Measurements from ENCODE around the gene IL6ST. TPM values are rescaled to one million over a fixed set of nuclear protein-coding genes. Genes with fewer than 3 reads are reported as not detected.

The IL6ST gene
- total RNA-seq, 2 experiments from 2014 or later = 93.4 to 103 TPM

DNA sequence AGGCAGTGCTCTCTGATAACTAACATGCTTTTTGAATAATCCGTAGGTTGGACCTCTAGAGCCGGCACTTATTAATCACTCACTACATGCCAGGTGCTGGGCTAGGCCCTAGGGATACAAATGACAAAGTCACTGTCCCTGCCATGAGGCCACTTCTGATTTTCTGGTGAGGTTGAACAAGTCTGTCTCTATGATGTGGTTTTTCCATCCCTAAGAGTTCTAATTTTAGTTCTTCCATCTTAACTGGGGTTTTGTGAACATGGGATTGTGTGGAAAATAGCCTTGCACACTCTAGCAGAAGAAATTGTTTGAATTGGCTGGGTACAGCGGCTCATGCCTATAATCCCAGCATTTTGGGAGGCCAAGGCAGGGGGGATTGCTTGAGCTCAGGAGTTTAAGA is 79.0 kb downstream of the IL6ST start:
- Mint-ChIP-seq H3K27ac (no peak overlapping the region), H3K27me3 (ENCODE audit: low read depth) (no peaks in the 10 kb centered on the region), H3K4me3 (no peak overlapping the region), H3K4me1 (ENCODE audit: low read depth) (peaks cover 26% of the 10 kb centered on the region), H3K9me3 (no peaks in the 10 kb centered on the region), H3K36me3 (ENCODE audit: low read depth) (no peaks in the 10 kb centered on the region)
- CTCF ChIA-PET = no interaction called here
- intact Hi-C loops (cut with micrococcal nuclease) = loop anchor here (10.0 kb wide), 2 partner anchors 471 to 591 kb away; no protein-coding TSS in a partner anchor
- DNase-seq = no peak

DNA sequence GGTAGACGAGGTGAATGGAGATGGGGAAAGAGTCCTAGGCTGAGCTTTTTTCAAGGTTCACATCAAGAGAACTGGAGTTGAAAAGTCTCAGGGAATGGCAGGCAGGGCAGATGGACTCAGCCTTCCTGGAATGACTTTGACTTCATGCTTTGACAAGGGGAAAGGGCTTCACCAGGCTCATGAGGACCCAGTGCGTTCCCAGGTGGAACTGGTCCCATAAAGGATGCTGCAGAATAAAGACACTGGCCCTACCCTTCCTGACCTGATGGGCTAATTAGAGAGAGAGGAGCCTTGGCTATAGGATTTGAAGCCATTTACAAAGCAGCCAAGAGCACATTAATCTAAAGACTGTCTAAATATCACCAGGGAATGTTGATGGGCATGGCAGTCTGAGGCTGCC is 79.8 kb downstream of the IL6ST start:
- Mint-ChIP-seq H3K4me1 (ENCODE audit: low read depth) (peaks cover 25% of the 10 kb centered on the region), H3K36me3 (ENCODE audit: low read depth) (no peaks in the 10 kb centered on the region), H3K27me3 (ENCODE audit: low read depth) (no peaks in the 10 kb centered on the region), H3K4me3 (no peak overlapping the region), H3K9me3 (no peaks in the 10 kb centered on the region), H3K27ac (no peak overlapping the region)
- DNase-seq = no peak
- CTCF ChIA-PET = no interaction called here
- intact Hi-C loops (cut with micrococcal nuclease) = loop anchor here (5.0 to 10.0 kb wide), 3 partner anchors 470 to 743 kb away; partner anchors contain the start of gene CDC20B

DNA sequence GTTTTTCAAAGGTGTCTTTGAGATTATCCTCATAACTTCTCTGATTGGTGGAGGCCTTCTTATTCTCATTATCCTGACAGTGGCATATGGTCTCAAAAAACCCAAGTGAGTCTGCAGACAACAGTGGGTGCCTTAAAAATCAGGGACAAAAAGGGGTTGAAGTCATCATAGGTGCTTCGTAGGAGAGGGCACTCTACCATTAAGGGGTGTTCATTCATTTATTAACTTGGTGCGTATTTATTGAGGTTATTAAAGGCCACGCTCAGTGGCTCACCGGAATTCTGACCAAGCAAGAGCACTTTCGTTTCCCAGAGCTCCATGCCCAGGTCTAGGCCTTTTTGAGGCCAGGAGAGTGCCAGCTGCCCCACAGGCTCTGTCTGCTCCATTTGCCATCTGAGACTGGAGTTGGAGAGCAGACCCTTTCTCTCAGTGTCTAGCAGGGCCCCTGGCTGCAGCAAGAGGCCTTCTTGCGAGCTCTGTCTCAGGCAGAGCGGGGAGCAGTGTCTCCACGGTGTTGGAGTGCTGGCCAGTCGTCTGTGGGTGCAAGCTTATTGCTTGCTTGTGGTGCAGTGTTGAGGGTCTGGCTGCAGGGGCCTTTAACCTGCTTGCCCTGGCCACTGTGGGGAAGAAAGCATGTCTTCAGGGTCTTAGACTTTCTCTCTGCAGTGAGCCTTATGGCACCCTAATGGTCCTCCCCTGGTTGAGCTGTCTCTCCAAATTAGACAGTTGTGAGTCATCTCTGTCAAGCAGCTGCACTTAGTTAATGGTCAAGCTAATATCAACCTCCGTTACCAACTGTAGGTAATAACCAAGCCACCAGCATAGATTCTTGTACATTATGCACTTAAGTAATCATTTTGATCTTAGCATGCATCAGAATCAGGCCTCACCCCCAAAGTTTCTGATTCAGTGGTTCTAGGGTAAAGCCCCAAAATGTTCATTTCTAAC is 81.0 kb downstream of the IL6ST start:
- intact Hi-C loops (cut with micrococcal nuclease) = loop anchor here (5.0 to 10.0 kb wide), 3 partner anchors 469 to 741 kb away; partner anchors contain the start of gene CDC20B
- H3K4me1 Mint-ChIP-seq (ENCODE audit: low read depth) = peaks cover 18% of the 10 kb centered on the region
- CTCF ChIA-PET = interaction anchor here (0.6 kb wide), 1 partner anchor 331 kb away, joined by 4 read pairs; no protein-coding TSS in a partner anchor
- no peak overlapping the region for H3K4me3 Mint-ChIP-seq
- no peak overlapping the region for H3K27ac Mint-ChIP-seq
- no peaks in the 10 kb centered on the region for H3K36me3 Mint-ChIP-seq (ENCODE audit: low read depth)
- DNase-seq = no peak
- no peaks in the 10 kb centered on the region for H3K27me3 Mint-ChIP-seq (ENCODE audit: low read depth)
- H3K9me3 Mint-ChIP-seq = peaks cover 2% of the 10 kb centered on the region

DNA sequence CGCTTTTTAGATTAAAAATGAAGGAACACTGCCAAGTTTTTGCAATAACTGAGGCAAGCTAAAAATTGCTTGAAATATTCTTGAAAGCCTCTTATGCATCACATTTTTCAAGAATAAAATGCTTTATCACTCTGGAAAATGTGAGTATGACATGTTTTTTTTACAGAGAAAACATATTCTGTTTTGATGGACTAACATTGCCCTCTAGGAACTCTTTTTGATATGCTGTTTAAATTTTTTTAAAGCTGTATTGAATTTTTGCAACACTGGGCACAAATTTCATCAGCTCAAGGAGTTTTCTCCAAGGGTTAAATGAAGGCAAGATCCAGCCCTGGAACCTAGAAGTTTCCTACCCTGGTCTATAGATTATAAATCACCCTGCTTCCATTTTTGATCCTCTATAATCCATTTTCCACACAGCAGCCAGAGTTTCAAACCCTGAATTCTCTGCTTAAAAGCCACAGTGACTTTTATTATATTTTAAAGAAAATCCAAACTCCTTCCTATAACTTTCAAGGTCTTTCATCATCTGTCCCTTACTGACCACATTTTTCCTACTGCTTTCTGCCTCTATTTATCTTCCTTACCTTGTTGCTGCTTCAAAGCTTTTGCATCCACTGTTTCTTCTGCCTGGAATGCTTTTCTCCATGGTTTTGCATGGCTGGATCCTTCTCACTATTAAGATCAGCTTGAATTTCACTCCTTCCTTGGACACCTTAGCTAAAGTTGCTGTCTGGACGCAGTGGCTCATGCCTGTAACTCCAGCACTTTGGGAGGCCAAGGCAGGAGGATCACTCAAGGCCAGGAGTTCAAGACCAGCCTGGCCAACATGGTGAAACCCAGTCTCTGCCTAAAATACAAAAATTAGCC is 82.7 kb downstream of the IL6ST start:
- H3K27ac Mint-ChIP-seq = peak overlapping the region; percentile 1
- no peak for DNase-seq
- H3K9me3 Mint-ChIP-seq = peaks cover 2% of the 10 kb centered on the region
- CTCF ChIA-PET = interaction anchor here (0.6 to 1.5 kb wide), 5 partner anchors 8 to 661 kb away, joined by 3 to 5 read pairs (median 3); no protein-coding TSS in a partner anchor
- H3K36me3 Mint-ChIP-seq (ENCODE audit: low read depth) = no peaks in the 10 kb centered on the region
- H3K4me1 Mint-ChIP-seq (ENCODE audit: low read depth) = peaks cover 13% of the 10 kb centered on the region
- H3K27me3 Mint-ChIP-seq (ENCODE audit: low read depth) = no peaks in the 10 kb centered on the region
- H3K4me3 Mint-ChIP-seq = no peak overlapping the region
- intact Hi-C loops (cut with micrococcal nuclease) = loop anchor here (5.0 to 10.0 kb wide), 3 partner anchors 467 to 740 kb away; partner anchors contain the start of gene CDC20B

DNA sequence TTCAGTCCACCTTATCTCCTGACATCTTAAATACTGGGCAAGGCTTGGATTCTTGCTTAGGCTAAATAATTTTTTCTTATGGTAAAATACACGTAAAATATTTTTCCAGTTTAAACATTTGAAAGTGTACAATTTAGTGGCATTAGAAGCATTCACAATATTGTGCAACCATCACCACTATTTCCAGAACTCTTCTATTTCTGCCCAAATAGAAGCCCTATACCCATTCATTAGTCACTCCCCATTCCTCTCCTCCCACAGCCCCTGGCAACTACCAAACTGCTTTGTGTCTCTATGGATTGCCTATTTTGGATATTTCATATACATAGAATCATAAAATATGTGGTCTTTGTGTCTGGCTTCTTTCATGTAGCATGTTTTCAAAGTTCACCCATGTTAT is 86.0 kb downstream of the IL6ST start:
- no peaks in the 10 kb centered on the region for H3K36me3 Mint-ChIP-seq (ENCODE audit: low read depth)
- peaks cover 2% of the 10 kb centered on the region for H3K9me3 Mint-ChIP-seq
- H3K27me3 Mint-ChIP-seq (ENCODE audit: low read depth) = peaks cover 2% of the 10 kb centered on the region
- DNase-seq = no peak
- H3K4me3 Mint-ChIP-seq = no peak overlapping the region
- intact Hi-C loops (cut with micrococcal nuclease) = no loop called here
- peaks cover 16% of the 10 kb centered on the region for H3K4me1 Mint-ChIP-seq (ENCODE audit: low read depth)
- no peak overlapping the region for H3K27ac Mint-ChIP-seq
- CTCF ChIA-PET = interaction anchor here (1.3 kb wide), 1 partner anchor 293 kb away, joined by 3 read pairs; no protein-coding TSS in a partner anchor

DNA sequence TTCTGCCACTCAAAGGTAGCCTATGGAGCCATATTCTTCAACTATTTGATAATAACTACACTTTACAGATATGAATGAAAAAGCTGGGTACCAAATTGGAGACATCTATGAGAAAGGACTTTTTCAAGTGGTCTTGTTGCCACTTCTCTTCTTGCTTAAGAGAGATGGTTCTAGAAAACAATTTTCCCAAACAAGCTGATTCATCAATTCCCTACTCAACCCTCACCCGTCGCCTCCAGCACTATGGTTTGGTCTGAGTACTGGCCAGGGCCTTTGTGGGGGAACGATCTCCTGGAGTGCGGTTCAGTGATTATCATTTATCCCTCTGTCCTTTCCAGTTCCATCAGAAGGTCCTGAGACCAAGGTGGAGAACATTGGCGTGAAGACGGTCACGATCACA is 86.8 kb downstream of the IL6ST start:
- DNase-seq = no peak
- Mint-ChIP-seq H3K27ac (no peak overlapping the region), H3K9me3 (peaks cover 2% of the 10 kb centered on the region), H3K4me1 (ENCODE audit: low read depth) (peaks cover 23% of the 10 kb centered on the region), H3K27me3 (ENCODE audit: low read depth) (peaks cover 2% of the 10 kb centered on the region), H3K4me3 (no peak overlapping the region), H3K36me3 (ENCODE audit: low read depth) (no peaks in the 10 kb centered on the region)
- intact Hi-C loops (cut with micrococcal nuclease) = no loop called here
- CTCF ChIA-PET = interaction anchor here (1.3 kb wide), 1 partner anchor 294 kb away, joined by 3 read pairs; no protein-coding TSS in a partner anchor

DNA sequence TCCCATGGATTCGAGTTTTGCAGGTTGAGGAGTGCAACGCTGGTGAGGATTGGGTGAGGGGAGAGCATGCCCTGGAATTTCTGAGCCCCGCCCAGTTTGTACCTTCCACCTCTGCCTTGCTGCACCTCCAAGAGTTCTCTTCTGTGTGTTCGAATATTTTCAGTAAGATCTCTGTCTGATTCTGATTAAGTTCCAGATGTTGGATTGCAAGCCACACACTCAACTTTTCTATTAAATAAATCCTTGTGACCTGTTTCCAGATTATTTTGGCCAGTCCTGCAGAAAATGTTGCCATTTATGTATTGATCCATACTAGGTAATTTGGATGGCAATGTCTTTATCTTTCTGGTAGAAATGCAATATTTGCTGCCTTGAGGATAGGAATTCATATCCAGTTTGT is 89.5 kb downstream of the IL6ST start:
- Mint-ChIP-seq H3K4me1 (ENCODE audit: low read depth) (peaks cover 20% of the 10 kb centered on the region), H3K4me3 (no peak overlapping the region), H3K9me3 (peaks cover 2% of the 10 kb centered on the region), H3K27me3 (ENCODE audit: low read depth) (peaks cover 4% of the 10 kb centered on the region), H3K27ac (no peak overlapping the region), H3K36me3 (ENCODE audit: low read depth) (no peaks in the 10 kb centered on the region)
- intact Hi-C loops (cut with micrococcal nuclease) = loop anchor here (2.0 kb wide), 1 partner anchor 192 kb away; the partner anchor contains the start of gene SLC38A9
- CTCF ChIA-PET = no interaction called here
- no peak for DNase-seq

DNA sequence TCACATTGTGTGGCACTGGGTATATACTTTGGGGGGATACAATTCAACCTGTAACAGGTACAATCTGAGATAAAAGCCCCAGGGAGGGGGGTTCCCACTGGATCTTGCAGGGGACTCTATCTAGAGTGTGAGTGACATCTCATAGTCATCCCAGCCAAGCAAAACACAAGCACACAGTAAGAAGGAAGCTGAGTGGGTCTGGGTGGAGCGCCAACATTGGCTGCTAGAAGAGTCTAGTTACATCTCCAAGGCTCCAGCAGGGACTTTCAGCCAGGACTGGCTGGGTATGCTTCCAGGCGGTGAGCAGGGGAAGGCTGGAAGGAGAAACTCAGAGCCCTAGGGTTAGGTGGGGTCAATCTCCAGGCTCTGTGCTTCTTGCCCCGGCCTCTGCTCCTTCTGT is 90.6 kb downstream of the IL6ST start:
- CTCF ChIA-PET = no interaction called here
- Mint-ChIP-seq H3K27ac (peak overlapping the region; percentile 28), H3K4me3 (no peak overlapping the region), H3K36me3 (ENCODE audit: low read depth) (no peaks in the 10 kb centered on the region), H3K27me3 (ENCODE audit: low read depth) (peaks cover 4% of the 10 kb centered on the region), H3K4me1 (ENCODE audit: low read depth) (peaks cover 25% of the 10 kb centered on the region), H3K9me3 (peaks cover under 1% of the 10 kb centered on the region)
- intact Hi-C loops (cut with micrococcal nuclease) = loop anchor here (2.0 kb wide), 1 partner anchor 191 kb away; the partner anchor contains the start of gene SLC38A9
- peak; percentile 24 for DNase-seq

DNA sequence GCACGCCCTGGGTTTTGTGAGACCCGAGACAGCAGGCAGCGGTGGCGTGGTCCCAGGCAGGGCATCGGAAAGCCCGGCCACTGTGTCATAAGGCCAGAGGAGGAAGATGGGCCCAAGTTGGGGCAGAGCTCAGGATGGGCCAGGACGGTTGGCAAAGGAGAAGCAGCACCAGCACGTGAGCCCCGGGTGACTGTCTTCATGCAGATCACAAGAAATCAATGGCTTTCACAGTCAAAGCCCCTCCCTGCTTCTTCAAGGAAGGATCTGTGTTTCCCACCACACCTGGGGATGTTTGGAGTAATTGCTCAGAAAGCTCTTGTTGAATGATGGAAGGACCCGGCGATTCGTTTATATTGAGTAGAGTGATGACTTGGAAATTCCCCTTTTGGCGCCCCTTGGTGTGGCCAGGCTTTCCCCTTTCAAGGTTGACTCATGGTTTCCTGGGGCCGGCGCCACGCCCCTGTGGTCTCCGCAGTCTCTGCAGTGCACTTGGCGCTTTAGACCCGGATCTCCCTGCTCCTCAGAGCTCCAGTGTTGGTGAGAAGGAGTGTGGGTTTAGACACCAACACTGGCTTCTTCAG is 91.6 kb downstream of the IL6ST start:
- CTCF ChIA-PET = no interaction called here
- H3K36me3 Mint-ChIP-seq (ENCODE audit: low read depth) = no peaks in the 10 kb centered on the region
- H3K4me1 Mint-ChIP-seq (ENCODE audit: low read depth) = peaks cover 25% of the 10 kb centered on the region
- no peak overlapping the region for H3K27ac Mint-ChIP-seq
- H3K27me3 Mint-ChIP-seq (ENCODE audit: low read depth) = peaks cover 4% of the 10 kb centered on the region
- DNase-seq = peak; percentile 84
- no peaks in the 10 kb centered on the region for H3K9me3 Mint-ChIP-seq
- intact Hi-C loops (cut with micrococcal nuclease) = loop anchor here (1.0 to 2.0 kb wide), 4 partner anchors 35 to 426 kb away; no protein-coding TSS in a partner anchor
- H3K4me3 Mint-ChIP-seq = no peak overlapping the region

DNA sequence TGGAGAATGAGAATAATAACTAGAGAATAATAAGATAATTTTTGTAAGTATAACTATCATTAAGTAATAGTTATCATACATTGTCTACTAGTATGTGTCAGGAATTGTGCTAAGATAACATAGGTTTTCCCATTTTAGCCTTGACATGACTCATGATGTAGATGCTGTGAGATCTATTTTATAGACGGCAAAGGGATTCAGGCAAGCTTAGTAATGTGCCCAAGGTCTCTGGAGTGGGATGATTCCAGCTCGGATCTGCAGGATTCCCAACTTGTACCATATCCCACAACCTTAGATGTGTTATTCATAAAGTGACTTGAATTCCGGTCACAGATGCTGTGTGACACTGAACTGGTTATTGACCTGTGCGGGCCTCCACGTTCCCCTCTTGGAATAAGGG is 92.1 kb downstream of the IL6ST start:
- DNase-seq = no peak
- no peak overlapping the region for H3K4me3 Mint-ChIP-seq
- peaks cover 25% of the 10 kb centered on the region for H3K4me1 Mint-ChIP-seq (ENCODE audit: low read depth)
- intact Hi-C loops (cut with micrococcal nuclease) = loop anchor here (1.0 to 2.0 kb wide), 4 partner anchors 34 to 426 kb away; no protein-coding TSS in a partner anchor
- no peaks in the 10 kb centered on the region for H3K9me3 Mint-ChIP-seq
- CTCF ChIA-PET = no interaction called here
- H3K36me3 Mint-ChIP-seq (ENCODE audit: low read depth) = no peaks in the 10 kb centered on the region
- peaks cover 4% of the 10 kb centered on the region for H3K27me3 Mint-ChIP-seq (ENCODE audit: low read depth)
- H3K27ac Mint-ChIP-seq = no peak overlapping the region

DNA sequence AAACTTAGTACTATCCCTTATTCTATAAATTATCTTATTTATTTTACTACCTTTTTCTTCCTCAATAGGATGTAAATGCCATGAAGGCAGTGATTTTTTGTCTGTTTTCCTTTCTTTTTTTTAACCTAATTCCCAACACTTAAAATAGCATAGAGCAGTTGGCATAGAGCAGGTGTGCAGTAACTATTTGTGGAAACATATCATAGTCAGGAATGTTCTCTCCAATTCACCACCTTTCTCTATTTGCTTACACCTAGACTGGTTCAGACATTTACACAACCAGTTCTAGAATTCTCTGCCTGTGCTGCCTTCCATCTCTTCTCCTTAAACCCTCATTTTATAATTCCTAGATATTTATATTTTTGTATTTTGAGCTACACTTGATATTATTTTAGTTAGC is 94.0 kb downstream of the IL6ST start:
- Mint-ChIP-seq H3K9me3 (no peaks in the 10 kb centered on the region), H3K4me1 (ENCODE audit: low read depth) (peaks cover 24% of the 10 kb centered on the region), H3K4me3 (no peak overlapping the region), H3K27me3 (ENCODE audit: low read depth) (peaks cover 4% of the 10 kb centered on the region), H3K27ac (no peak overlapping the region), H3K36me3 (ENCODE audit: low read depth) (no peaks in the 10 kb centered on the region)
- intact Hi-C loops (cut with micrococcal nuclease) = no loop called here
- DNase-seq = no peak
- CTCF ChIA-PET = no interaction called here
